SK-N-MC (cell line): ENCODE results near the gene AOAH.

Source experiments
- DNase-seq: peaks from one replicate; pipeline ENCODE4 v3.0.0-alpha.2; 2011; ENCODE audit warnings: low read depth, low spot score
- H3K27ac ChIP-seq: fragments of 200-600 bp; sonication (generic); 2 replicates; pipeline ENCODE4 v1.5.1; 2016; ENCODE audit warnings: mixed run types
- H3K36me3 ChIP-seq: fragments of 200-600 bp; sonication (generic); 2 replicates; pipeline ENCODE4 v1.6.1; 2017; ENCODE audit warnings: antibody characterized with exemption, low read length, mixed read lengths; ENCODE audit not compliant: insufficient read depth
- H3K4me3 ChIP-seq: fragments of 200-600 bp; sonication (generic); 2 replicates; pipeline ENCODE4 v1.5.1; 2016
- H3K9ac ChIP-seq: fragments of 200-600 bp; sonication (generic); 2 replicates; pipeline ENCODE4 v1.8.0; 2017; ENCODE audit warnings: mixed run types, mixed read lengths; ENCODE audit not compliant: insufficient read length
- H3K9me3 ChIP-seq: fragments of 200-600 bp; sonication (generic); 2 replicates; pipeline ENCODE4 v1.6.1; 2017; ENCODE audit warnings: low read depth, mild to moderate bottlenecking, antibody characterized with exemption, low read length, moderate library complexity, mixed read lengths
- EZH2 ChIP-seq: fragments of 200-600 bp; sonication (generic); IDR thresholded peaks from one replicate; pipeline ENCODE4 v1.6.1; 2017; ENCODE audit warnings: antibody characterized with exemption
- FOXP2 ChIP-seq: optimal IDR thresholded peaks from 2 replicates; pipeline ENCODE3; 2011; ENCODE audit warnings: mild to moderate bottlenecking, moderate library complexity; ENCODE audit not compliant: insufficient read depth; ENCODE audit errors: extremely low read length, control extremely low read depth
- POLR2AphosphoS5 ChIP-seq: IDR thresholded peaks from 2 replicates; pipeline ENCODE4 v1.6.1; 2012; ENCODE audit warnings: mild to moderate bottlenecking, low read depth, low read length, borderline replicate concordance

The AOAH gene

DNA sequence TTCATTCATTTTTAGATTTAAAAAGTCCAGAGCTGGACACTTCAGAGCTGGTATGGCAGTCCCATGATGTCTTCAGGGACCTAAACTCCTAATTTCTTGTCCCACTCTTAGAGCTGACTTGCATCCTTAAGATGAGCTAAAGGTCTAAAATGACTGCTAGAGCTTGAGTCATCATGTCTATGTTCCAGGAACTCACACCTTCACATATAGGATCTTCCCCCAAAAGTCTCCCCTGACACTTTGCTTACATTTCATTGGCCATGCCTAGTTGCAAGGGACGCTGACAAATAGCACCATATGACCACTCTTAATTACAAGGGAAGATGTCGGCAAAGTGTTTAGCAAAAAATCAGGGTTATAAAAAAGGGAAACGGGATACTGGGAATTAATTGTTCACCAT lies 10.4 kb upstream of the AOAH start:
- H3K9ac ChIP-seq: no peak overlapping the region
- TF ChIP-seq EZH2 (no peak), FOXP2 (no peak), POLR2AphosphoS5 (no peak)
- no peaks in the 10 kb centered on the region for H3K9me3 ChIP-seq
- no peak overlapping the region for H3K27ac ChIP-seq
- no peaks in the 10 kb centered on the region for H3K36me3 ChIP-seq
- no peak overlapping the region for H3K4me3 ChIP-seq
- DNase-seq: no peak

- Histone ChIP-seq H3K9ac (no peak overlapping the region), H3K27ac (no peak overlapping the region), H3K4me3 (no peak overlapping the region), H3K36me3 (no peaks in the 10 kb centered on the region), H3K9me3 (no peaks in the 10 kb centered on the region)
- TF ChIP-seq FOXP2: no peak
- no peak for TF ChIP-seq POLR2AphosphoS5
- TF ChIP-seq EZH2: no peak
- DNase-seq: no peak
These were observed 9.1 kb upstream of the AOAH start for GRCh38 chr7:36733411-36733810.

DNA sequence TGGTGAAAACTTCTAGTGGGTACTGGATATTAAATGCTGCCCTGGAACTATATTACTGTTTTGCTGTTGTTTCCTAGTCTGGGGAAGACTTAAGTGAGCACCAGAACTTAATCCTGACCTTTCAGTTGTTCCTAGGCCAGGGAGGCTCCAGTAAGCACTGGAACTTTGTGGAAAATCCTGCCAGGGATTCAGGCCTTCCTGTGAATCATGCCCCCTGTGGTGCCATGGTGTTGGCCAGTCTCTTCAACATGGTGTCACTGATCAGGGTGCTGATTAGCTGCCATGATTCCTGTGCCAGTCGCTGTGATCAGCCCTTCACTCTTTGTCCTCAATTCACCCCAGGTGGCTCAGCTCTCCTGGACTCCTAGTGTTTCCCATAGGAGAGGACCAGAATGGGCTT lies 8.5 kb upstream of the AOAH start:
- no peak for DNase-seq

DNA sequence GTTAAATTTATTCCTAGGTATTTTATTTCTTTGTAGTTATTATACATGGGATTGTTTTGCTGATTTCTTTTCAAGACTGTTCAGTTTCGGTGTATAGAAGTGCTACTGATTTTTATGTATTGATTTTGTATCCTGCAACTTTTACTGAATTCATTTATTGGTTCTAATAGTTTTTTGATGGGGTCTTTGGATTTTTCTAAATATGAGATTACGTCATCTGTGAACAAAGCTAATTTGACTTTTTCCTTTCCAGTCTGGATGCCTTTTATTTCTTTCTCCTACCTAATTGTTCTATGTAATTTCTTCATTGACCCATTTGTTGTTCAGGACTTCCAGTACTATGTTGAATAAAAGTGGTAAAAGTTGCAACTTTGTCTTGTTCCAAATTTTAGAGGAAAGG lies 5.8 kb upstream of the AOAH start:
- Histone ChIP-seq H3K9me3 (no peaks in the 10 kb centered on the region), H3K36me3 (no peaks in the 10 kb centered on the region), H3K27ac (no peak overlapping the region), H3K4me3 (no peak overlapping the region), H3K9ac (no peak overlapping the region)
- DNase-seq: no peak
- no peak for TF ChIP-seq EZH2
- TF ChIP-seq POLR2AphosphoS5: no peak
- no peak for TF ChIP-seq FOXP2

More for the DNA sequence above, 8.5 kb upstream of the AOAH start:
- H3K9ac ChIP-seq: no peak overlapping the region
- no peaks in the 10 kb centered on the region for H3K36me3 ChIP-seq
- no peak overlapping the region for H3K4me3 ChIP-seq
- no peaks in the 10 kb centered on the region for H3K9me3 ChIP-seq
- no peak for TF ChIP-seq POLR2AphosphoS5
- TF ChIP-seq FOXP2: no peak
- H3K27ac ChIP-seq: no peak overlapping the region

DNA sequence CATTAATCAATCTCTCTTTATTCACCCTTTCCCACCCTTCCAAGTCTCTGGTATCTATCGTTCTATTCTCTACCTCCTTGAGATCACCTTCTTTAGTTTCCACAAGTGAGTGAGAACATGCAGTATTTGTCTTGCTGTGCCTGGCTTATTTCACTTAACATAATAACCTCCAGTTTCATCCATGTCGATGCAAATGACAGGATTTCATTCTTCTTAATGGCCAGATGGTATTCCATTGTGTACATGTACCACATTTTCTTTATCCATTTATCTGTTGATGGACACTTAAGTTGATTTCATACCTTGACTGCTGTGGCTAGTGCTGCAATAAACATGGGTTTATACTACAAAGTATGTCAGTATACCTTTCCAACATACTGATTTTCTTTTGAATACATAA lies 3.8 kb upstream of the AOAH start:
- Histone ChIP-seq H3K4me3 (no peak overlapping the region), H3K9me3 (no peaks in the 10 kb centered on the region), H3K27ac (no peak overlapping the region), H3K36me3 (no peaks in the 10 kb centered on the region), H3K9ac (no peak overlapping the region)
- TF ChIP-seq EZH2 (no peak), POLR2AphosphoS5 (no peak), FOXP2 (no peak)
- DNase-seq: no peak

DNA sequence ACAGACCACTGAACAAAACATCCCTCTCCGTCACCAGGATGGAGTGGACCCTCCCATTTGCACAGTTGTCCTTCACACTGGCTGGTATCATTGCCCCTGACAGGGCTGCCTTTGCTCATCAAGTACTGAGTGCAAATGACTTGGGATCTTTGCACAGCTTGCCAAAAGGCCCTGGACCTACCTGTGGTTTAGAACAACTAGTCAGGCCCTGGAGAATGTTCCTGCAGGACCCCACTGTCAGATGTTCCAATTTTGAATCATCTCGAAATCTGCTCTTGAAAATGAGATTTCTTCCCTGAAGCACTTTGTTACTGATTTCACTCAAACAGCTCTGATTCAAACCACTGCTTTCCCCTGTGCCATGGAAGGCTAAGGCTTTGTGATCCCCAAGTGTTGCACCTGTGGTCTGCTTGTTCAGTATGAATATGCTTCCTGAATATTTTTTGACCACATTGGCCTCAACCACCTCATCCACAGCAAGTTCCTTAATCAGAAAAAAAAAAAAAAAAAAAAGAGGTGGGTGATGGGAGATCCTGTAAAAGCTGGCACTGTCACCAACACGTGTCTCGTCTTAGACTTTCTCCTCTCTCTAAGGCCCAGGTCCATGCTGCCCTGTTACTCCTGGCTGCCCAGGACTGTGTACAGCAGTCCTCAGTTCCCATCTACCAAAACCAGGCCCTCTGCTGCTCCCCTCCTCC lies 2.7 kb upstream of the AOAH start:
- no peak overlapping the region for H3K4me3 ChIP-seq
- no peak for DNase-seq
- TF ChIP-seq FOXP2: no peak
- H3K9me3 ChIP-seq: no peaks in the 10 kb centered on the region
- H3K36me3 ChIP-seq: no peaks in the 10 kb centered on the region
- H3K9ac ChIP-seq: no peak overlapping the region
- no peak overlapping the region for H3K27ac ChIP-seq

DNA sequence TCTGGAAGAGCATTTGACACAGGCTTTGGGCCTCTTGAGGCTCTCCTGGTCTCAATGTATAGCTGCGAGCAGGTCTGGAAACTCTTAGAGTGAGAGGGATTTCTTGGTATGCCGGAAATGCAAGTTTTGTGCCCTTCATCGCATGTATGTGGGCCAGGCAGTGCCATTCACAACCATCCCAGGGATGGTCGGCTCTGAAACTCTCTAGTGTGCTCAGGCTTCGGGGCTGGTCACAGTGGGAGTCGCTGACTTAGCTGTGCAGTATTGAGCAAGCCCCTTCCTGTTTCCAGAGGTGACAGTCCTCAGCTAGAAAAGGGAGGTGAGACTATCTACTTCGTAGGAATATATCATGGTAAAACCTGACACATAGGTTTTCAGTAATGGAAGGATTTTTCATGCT lies 2.0 kb upstream of the AOAH start:
- no peak overlapping the region for H3K27ac ChIP-seq
- H3K9me3 ChIP-seq: no peaks in the 10 kb centered on the region
- no peak overlapping the region for H3K4me3 ChIP-seq
- no peak for DNase-seq
- no peak for TF ChIP-seq FOXP2
- no peak overlapping the region for H3K9ac ChIP-seq
- no peaks in the 10 kb centered on the region for H3K36me3 ChIP-seq

- H3K9me3 ChIP-seq: no peaks in the 10 kb centered on the region
- no peak for DNase-seq
- H3K36me3 ChIP-seq: no peaks in the 10 kb centered on the region
- H3K4me3 ChIP-seq: no peak overlapping the region
- no peak for TF ChIP-seq POLR2AphosphoS5
- no peak for TF ChIP-seq FOXP2
- no peak for TF ChIP-seq EZH2
- H3K9ac ChIP-seq: no peak overlapping the region
- no peak overlapping the region for H3K27ac ChIP-seq
These were observed 702 bp upstream of the AOAH start for GRCh38 chr7:36724996-36725395.

DNA sequence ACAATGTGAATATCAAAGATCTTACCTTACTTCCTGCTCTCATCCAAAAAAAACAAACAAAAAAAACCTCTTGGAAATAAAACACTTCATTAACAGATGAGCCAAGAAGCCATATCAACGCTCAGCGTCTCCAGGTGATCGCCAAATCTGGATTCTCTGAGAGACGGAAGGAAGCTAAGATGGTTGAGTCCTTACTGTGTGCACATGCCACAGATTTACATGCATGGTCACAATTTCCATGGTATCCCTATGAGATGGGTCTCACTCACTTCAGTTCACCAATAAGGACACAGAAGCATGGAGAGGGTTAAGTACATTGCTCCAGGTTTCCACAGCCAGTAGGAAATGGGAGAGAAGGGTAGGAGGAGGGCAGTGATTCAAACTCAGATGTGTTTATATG lies 1.0 kb downstream of the AOAH start:
- no peak for DNase-seq
- no peak overlapping the region for H3K27ac ChIP-seq
- TF ChIP-seq POLR2AphosphoS5: no peak
- no peak overlapping the region for H3K4me3 ChIP-seq
- H3K36me3 ChIP-seq: no peaks in the 10 kb centered on the region
- no peaks in the 10 kb centered on the region for H3K9me3 ChIP-seq
- H3K9ac ChIP-seq: no peak overlapping the region
